Left lobe of liver (tissue), 2 donors: Measurements from ENCODE around the gene IL5. TPM values are rescaled to one million over a fixed set of nuclear protein-coding genes. Genes with fewer than 3 reads are reported as not detected.
"Not testable (repeated sequence)": the region's sequence is repeated elsewhere in the genome, so short reads cannot be mapped to it uniquely, and the experiment has no call there.

Experiments used
- ATAC-seq: fragments of 200-7000 bp; cut with Tn5 transposase; one replicate; pipeline ENCODE4 v1.9.1; 2020; ENCODE audit warnings: mild to moderate bottlenecking, moderate library complexity
- DNase-seq: peaks from one replicate; pipeline ENCODE4 v3.0.0-alpha.2; 2020; ENCODE audit warnings: low spot score
- total RNA-seq: library from RNA; stranded (reverse); gene quantifications from one replicate; pipeline ENCODE4 v1.2.1, GENCODE V29; 2021
- donor health status: DM: no; HTN: no; CAD: no; lungs with moderate emphysema.
- donor health status: DM: no; HTN: yes; CAD: no.

The IL5 gene
- total RNA-seq, 1 donor from 2014 or later: not detected

GRCh38 chr5:132539716-132540115, 3.6 kb downstream of the IL5 start:
- no peak for ATAC-seq
- no peak for DNase-seq

GRCh38 chr5:132530946-132531345, 12.4 kb downstream of the IL5 start:
- no peak for ATAC-seq
- DNase-seq: no peak

- no peak for ATAC-seq
- DNase-seq: no peak
Observed at GRCh38 chr5:132528866-132529634, 14.3 kb downstream of the IL5 start.

- DNase-seq (no peak), ATAC-seq (no peak)
Observed at GRCh38 chr5:132528021-132528420, 15.3 kb downstream of the IL5 start.

GRCh38 chr5:132526974-132527564, 16.3 kb downstream of the IL5 start:
- ATAC-seq: peak; percentile 8
- no peak for DNase-seq

- DNase-seq (no peak), ATAC-seq (peak; percentile 98)
Observed at GRCh38 chr5:132526290-132526973, 16.9 kb downstream of the IL5 start.

- ATAC-seq (no peak), DNase-seq (no peak)
Observed at GRCh38 chr5:132525299-132525724, 18.0 kb downstream of the IL5 start.

- ATAC-seq, DNase-seq: not testable (repeated sequence)
Observed at GRCh38 chr5:132524877-132525276, 18.4 kb downstream of the IL5 start.

- not testable (repeated sequence) for ATAC-seq, DNase-seq
Observed at GRCh38 chr5:132522067-132522466, 21.3 kb downstream of the IL5 start.

- not testable (repeated sequence) for DNase-seq, ATAC-seq
Observed at GRCh38 chr5:132513618-132514336, 29.5 kb downstream of the IL5 start.

- DNase-seq (no peak), ATAC-seq (no peak)
Observed at GRCh38 chr5:132510076-132510475, 33.2 kb downstream of the IL5 start.

- DNase-seq (no peak), ATAC-seq (peak; percentile 54)
Observed at GRCh38 chr5:132506094-132506692, 37.1 kb downstream of the IL5 start.

GRCh38 chr5:132505641-132506040, 37.7 kb downstream of the IL5 start:
- no peak for DNase-seq

GRCh38 chr5:132504746-132505145, 38.6 kb downstream of the IL5 start:
- ATAC-seq (no peak), DNase-seq (no peak)

More at GRCh38 chr5:132505641-132506040, 37.7 kb downstream of the IL5 start:
- ATAC-seq: no peak

- ATAC-seq (no peak), DNase-seq (no peak)
Observed at GRCh38 chr5:132503244-132503643, 40.1 kb downstream of the IL5 start.

GRCh38 chr5:132501961-132502931, 41.1 kb downstream of the IL5 start:
- ATAC-seq (peak; percentile 55), DNase-seq (peak; percentile 72)

- no peak for ATAC-seq
- no peak for DNase-seq
Observed at GRCh38 chr5:132501629-132501956, 41.7 kb downstream of the IL5 start.

- ATAC-seq (peak; percentile 37), DNase-seq (peak; percentile 75)
Observed at GRCh38 chr5:132500931-132501628, 42.2 kb downstream of the IL5 start.
